GM19468 (cell line): Measurements from ENCODE around the gene ACVR1C.
"Not testable (repeated sequence)": the region's sequence is repeated elsewhere in the genome, so short reads cannot be mapped to it uniquely, and the experiment has no call there.

Experiments used
- ATAC-seq: cut with Tn5 transposase; IDR thresholded peaks from one replicate; pipeline ENCODE4 v1.9.1; 2021; ENCODE audit warnings: mild to moderate bottlenecking, moderate library complexity, moderate number of reproducible peaks; ENCODE audit not compliant: unreplicated experiment; ENCODE audit errors: extremely low read depth

ACVR1C gene

DNA sequence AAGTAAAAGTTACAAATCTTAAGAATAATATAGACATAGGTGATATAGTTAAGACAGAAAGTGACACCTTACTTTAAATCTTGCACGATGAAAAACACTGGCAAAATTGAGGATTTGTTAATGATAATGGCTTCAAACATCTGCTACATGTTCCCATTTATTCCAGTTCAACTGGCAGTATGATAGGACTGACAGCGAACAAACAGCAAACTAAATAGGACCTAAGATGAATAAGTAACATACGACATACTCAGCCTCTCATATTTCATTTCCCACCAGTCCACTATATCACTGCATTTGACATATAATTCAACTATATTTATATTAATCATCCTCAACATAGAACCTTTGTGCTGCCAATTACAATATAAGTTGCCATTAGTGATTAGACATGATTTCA, 36.3 kb downstream of the ACVR1C start:
- no peak for ATAC-seq

DNA sequence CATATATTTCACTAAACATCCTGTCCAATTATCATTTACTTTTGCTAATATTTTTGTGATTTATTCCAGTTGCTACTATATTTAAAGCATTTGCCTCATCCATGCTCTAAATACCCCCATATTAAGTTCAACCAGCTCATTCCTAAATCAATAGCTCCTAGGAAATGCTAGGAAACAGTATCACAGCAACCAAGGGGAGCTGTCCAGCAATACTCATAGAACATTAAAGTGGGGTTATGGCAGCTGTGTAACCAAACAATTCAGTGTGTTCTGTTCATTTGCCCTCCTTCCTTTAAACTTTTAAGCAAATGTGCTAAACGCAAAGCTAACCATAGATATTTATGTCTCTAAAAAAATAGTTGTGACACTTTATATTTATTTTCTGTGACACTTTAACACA, 41.1 kb downstream of the ACVR1C start:
- ATAC-seq, result no peak

DNA sequence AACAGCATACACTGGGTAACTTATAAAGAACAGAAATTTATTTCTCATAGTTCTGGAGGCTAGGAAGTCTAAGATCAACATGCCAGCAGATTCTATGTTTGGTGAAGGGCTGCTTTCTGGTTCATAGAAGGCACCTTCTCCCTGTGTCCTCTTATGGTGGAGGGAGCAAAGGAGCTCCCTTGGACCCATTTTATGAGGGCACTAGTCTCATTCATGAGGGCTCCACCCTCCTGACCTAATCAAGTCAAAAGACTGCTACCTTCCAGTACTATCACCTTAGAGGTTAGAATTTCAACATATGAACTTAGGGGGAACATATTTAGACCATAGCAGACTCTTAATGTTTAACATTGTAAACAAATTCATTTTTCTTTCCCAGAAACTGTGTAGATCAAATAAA, 54.5 kb downstream of the ACVR1C start:
- ATAC-seq, result no peak

DNA sequence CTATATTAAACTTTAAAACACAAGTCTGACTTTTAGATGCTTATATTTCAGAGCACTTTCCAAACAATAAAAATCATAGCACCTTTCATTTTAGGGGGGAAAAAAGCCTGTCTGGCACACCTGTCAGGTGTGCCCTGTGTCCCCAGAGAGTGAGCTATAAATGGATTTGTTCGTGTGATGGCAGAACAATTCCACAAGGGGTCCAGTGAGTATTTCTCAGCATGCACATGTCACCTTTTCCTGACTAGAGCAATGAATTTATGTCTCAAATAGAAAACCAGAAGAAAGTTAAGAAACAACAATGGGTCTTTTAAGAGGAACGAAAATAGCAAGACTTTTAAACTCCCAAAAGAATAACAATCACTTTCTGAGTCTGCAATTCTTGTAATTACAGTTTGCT, 55.9 kb downstream of the ACVR1C start:
- ATAC-seq, result no peak

DNA sequence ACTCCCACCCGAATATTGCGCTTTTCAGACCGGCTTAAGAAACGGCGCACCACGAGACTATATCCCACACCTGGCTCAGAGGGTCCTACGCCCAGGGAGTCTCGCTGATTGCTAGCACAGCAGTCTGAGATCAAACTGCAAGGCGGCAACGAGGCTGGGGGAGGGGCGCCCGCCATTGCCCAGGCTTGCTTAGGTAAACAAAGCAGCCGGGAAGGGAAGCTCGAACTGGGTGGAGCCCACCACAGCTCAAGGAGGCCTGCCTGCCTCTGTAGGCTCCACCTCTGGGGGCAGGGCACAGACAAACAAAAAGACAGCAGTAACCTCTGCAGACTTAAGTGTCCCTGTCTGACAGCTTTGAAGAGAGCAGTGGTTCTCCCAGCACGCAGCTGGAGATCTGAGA, 62.0 kb downstream of the ACVR1C start:
- ATAC-seq, result not testable (repeated sequence)

DNA sequence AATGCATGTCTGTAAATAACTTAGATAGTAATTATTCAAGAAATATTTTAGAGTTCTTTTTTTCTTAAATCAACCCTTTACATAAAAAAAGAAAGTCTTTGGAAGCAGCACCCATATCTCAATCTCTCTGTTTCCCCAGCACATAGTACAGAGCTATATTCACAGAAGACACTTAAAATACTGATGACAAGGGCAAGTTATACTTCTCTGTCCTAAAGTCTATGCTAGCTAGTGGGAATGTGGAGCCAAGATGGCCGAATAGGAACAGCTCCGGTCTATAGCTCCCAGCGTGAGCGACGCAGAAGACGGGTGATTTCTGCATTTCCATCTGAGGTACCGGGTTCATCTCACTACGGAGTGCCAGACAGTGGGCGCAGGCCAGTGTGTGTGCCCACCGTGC, 62.6 kb downstream of the ACVR1C start:
- ATAC-seq, result not testable (repeated sequence)

DNA sequence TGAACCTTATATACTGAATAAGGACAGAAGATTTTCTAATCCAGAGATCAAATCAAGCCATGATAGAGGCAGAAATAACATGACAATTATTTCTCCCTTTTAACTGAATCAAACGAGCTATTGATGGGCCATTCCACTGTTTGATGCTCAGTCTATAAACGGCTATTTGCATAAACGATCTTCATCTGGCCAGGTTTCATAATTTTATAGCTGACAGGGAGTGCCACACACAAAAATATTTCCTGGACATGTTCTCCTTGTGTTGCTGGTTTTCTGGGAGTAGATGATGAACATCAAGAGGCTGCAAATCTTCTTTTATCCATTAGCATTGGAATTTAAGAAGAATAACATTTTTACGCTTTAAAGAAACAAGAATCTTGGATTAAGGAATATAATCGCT, 63.1 kb downstream of the ACVR1C start:
- ATAC-seq, result no peak

DNA sequence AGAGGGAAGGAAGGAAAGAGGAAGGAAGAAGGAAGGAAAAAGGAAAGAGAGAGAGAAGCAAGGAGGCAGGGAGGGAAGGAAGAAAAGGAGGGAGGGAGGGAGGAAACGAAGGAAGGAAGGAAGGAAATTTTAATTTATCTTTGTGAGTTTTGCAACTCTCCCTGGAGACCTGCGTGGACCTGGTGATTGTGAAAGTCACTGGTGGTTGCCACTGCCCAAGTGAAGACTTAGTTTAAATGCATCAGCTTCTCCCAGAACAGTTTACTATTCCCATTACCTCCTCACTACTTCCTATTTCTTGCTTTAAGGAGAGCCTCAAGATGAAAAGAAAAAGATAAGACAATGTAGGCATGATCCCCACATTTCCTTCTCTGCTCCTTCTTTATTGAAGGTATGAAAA, 68.8 kb downstream of the ACVR1C start:
- ATAC-seq, result no peak

DNA sequence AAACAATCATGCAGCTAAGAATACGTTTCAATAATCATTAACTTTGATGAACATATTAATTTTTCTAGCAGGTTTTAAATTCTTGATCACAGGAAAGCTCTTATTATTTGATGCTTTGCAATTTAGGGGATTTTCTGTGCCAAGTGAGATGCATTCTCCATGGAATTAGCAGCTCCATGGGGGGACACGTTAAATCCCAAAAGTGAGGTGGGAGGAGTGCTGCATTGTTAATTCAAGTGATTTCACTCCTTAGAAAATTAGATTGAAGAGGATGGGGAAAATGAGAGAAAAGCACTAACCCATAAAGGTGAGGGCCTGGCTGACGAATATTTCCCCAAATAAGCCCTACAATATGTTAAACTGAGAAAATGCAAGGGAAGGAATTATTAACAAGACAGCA, 69.2 kb downstream of the ACVR1C start:
- no peak for ATAC-seq

DNA sequence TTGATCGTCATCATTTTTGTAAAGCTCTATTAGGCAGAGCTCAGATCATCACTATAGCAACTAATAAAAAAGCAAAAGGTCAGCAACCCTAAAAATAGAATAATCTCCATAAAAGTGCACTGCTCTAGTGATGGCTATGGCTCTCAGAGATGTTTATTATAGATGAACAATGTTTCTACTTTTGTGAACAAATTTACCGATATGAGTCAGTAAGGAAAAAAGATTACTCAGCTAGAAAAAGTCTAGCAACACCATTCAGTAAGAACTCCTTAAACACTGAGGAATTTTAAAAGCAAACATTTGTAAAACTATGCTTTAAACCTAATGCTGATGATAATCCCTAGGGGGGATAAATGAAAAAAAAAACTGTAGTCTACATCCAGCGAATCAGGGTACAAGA, 69.6 kb downstream of the ACVR1C start:
- ATAC-seq, result no peak

DNA sequence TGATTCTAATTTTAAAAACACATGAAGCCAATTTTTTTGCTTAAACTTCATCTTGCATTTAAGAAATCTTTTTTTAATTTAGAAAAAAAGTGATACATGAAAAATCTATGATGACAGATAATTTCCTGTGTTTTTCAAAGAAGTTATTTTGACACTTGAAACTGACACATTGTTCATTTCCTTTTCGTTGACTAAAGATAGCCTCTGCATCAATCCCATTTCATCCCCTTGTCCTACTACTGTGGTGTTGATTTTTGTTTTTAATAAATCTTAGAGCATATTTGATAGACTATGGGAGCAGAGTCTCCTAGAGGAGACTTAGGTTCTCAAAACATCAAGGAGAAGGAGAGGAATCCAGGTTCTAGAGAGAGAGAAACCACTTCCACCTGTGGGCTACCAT, 70.9 kb downstream of the ACVR1C start:
- no peak for ATAC-seq

DNA sequence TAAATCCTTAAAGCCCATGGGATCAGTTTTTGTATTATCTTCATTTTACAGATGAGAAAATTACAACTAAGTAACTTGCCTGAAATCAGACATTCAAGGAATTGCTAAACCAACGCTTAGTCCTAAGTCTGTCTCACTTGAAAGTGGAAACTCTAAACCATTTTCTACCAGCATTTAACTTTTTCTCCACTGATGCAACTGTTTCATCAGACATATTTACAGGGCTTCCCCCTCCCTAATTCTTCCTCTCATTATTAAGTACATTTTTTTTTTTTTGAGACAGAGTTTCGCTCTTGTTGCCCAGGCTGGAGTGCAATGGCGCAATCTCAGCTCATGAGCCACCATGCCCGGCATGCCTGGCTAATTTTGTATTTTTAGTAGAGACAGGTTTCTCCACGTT, 88.6 kb downstream of the ACVR1C start:
- no peak for ATAC-seq

DNA sequence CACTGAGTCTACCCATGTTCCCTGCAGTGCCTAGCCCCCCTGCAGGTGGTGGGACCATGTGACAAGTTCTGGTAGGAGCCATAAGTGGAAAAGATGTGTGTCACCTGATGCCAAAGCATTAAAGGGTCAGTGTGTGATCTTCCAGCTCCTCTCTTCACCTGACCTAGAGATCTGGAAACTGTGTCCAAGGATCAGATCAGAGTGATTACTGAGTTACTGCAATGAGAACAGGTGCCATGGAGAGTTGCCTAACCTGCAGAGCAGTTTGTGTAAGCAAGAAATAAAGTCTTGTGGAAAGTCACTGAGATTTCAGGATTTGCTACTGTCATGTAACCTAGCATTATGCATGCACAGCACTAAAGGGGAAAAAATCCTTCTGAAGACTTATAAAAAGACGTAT, 90.6 kb downstream of the ACVR1C start:
- no peak for ATAC-seq

DNA sequence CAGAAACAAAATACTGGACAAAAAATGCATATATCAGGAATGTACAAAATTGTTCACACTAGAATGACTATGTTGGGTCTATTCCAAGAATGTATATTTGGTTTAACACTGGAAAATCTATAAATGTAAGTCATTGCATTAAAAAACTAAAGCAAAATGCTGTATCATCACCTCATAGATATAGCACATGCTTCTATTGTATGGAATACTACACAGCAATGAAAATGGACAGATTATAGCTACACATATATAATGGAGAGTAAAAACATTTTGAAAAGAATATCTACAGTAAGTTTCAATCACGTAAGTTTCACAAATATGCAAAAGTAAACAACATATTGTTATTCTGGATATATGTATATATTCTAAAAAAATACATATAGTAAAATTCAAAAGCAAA, 91.8 kb downstream of the ACVR1C start:
- no peak for ATAC-seq

DNA sequence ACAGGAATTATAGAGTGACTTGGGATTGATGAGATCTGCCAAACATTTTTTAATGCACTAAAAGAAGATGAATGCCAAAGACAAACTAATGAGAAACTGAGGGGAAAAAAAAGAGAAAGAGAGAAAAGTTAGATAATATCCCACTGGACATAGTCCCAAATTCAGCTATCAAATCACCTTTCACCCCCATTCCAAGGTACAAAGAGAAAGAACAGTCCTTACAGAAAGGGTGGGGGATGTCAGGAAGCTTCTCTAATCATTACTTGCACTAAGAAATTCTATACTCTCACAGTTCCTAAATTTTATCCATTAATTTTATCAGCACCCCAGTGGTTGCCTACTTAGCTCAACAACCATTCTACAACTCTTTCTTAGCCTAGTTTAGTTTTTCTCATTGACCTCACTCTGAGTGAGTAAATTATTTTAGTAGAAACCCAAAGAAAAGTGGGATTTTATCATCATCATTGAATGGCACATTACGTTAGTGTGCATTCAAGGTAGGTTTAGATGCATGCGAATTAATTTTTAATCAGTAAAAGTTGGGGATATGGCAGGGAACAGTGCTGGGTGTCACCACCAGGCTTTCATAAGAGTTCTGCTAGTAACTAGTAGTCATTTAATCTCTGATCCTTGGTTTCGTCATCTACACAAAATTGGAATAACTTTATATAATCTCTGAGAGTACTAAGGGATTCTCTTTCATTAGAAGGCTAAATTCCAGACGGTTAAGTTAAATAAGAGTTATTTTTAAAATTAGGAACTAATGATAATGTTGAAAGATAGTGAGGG, 99.5 kb downstream of the ACVR1C start:
- ATAC-seq, result no peak

DNA sequence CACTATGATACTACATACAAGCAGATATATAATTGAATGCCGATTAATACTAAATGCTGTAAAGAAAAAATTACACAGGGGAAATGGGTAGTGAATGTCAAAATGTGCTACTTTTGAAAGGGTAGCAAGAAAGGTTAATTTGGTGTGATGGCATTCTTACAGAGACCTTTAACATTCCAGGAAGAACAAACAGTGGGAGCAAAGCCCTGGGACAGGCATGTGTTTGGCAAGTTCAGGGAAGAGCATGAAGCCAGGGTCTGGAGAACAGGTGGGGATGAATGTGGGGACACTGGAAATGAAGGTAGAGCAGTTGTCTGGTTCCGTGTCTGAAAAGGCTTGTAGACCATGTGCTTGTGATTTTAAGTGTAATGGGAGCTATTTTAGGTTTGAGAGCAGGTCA, 102.6 kb downstream of the ACVR1C start:
- ATAC-seq, result no peak

DNA sequence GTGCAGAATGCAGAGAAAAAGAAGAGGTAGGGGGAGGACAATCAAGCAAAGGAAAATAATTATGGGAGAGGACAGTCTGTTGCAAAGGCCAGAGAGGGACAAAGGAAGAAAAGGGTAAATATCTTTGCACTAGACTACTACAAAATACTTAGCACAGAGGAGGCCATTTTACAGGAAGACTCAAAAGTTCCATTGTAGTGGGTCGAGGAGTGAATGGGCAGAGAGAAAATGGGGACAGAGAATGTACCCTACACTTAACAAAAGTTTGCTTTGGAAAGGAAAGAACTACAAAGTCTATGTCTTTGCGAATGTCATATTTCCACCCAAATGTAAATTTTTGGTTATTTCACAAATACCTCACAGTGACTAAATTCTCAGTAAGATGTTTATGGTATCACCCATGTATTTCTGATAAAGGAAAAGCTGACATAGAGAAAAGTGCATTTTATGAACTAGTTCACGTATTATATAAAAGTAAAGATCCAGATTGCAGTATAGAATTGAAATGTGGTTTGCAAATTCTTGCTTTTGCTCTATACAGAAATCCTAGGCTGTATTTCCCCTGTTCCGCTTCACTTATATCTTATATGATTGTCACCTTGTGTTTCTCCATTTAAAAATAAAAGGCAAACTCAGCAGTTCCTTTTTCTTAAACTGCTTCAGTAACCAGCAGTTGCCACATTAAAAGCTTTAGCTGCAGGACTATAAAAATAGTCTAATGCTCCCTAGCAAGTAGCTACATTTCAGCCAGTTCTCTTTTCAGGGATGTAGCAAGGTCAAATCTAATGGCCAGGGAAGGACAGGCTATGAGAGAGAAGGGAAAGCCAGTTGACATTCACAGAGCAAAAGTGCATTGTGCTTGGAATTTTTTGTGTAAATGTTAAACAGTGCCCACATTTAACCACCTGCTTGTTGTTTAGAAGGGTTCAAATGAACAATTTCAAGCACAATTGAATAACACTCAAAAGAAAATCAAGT, 105.1 kb downstream of the ACVR1C start:
- ATAC-seq, result no peak

DNA sequence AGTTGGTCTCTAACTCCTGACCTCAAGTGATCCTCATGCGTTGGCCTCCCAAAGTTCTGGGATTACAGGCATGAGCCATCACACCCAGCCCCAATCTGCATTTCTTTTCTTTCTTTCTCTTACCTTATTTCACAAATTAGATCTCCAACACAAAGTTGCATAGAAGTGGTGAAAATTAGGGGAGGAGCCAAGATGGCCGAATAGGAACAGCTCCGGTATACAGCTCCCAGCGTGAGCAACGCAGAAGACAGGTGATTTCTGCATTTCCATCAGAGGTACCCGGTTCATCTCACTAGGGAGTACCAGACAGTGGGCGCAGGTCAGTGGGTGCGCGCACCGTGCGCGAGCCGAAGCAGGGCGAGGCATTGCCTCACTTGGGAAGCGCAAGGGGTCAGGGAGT, 113.7 kb downstream of the ACVR1C start:
- ATAC-seq, result not testable (repeated sequence)

DNA sequence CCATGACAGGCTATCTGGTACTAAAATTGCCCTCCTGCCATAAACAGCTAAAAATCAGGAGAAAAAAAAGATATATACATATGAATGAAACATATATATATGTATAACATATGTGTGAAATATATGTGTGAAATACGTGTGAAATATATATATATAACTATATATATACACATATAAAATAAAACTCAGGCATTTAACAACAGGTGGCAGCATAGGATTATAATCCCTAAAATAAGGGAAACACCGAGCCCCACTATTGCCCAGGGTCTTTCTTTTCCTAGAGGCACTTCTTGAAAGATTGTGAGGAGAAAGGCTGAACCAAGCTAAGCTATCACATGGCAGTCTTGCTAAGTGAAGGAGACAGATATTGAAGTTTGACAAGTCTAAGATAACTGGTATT, 118.9 kb downstream of the ACVR1C start:
- ATAC-seq, result no peak

DNA sequence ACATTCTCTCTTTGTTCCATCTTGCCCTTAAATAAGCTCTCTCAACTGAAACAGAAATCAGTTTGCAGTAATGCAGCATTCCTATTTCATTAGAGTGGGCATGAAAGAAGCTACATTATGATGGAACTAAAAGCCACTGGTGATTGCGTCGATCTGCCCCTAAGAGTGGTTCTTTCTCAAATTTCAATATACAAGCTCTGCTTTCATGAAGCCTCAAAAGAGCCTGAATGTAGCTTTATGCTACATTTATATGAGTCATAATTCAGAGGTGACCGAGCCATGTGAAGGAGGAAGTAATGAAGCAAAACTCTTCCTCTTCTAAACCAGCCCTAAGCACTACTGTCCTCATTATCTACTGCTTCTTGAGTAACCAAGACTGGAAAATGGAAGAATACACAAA, 120.0 kb downstream of the ACVR1C start:
- no peak for ATAC-seq

DNA sequence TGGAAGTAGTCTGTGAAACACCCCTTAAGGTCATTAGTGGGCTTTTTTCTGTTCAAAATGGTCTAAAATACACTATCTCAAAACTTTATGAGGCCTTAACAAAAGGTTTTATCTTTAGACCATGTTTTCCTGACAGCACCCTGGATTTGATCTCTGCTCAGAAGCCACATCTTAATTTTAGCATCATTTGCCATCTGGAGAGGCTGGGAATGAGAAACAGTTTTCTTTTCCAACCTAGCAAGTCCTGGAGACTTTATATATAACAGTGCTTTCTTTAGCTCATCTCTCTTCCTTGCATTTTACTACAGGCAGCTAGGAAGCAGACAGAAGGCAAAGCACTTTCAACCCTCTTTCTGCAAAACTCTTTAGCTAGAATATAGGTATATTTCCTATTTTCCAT, 122.1 kb downstream of the ACVR1C start:
- ATAC-seq, result no peak
